HepG2 (cell line): ENCODE data around the gene GPAM. TPM values are rescaled to one million over a fixed set of nuclear protein-coding genes. Genes with fewer than 3 reads are reported as not detected.

Experiments used
- ETV5 ChIP-seq: IDR thresholded peaks from 2 replicates; pipeline ENCODE4 v1.6.1; 2018; ENCODE audit warnings: missing biosample characterization, missing genetic modification reagents, inconsistent platforms, borderline replicate concordance
- MBD4 ChIP-seq: IDR thresholded peaks from 2 replicates; pipeline ENCODE4 v1.6.1; 2012; ENCODE audit warnings: low read length, inconsistent platforms, borderline replicate concordance
- NFIC ChIP-seq: IDR thresholded peaks from 2 replicates; pipeline ENCODE4 v1.6.1; 2012; ENCODE audit warnings: mild to moderate bottlenecking, low read length, inconsistent platforms
- NR2F1 ChIP-seq, 2 experiments: fragments of 450-650 bp in 1 of 2; formaldehyde crosslinking in 1 of 2; IDR thresholded peaks; 2 replicates each; pipeline versions ENCODE4 v1.5.0 to v1.6.1; 2016 to 2020; ENCODE audit warnings: mild to moderate bottlenecking in 1 of 2, missing compliant biosample characterization in 1 of 2, missing genetic modification reagents in 1 of 2, moderate library complexity in 1 of 2
- POLR2A ChIP-seq, 2 experiments: IDR thresholded peaks; 2 replicates each; pipeline ENCODE4 v1.6.1; 2011; ENCODE audit warnings: low read depth in 2 of 2, low read length in 2 of 2, mild to moderate bottlenecking in 1 of 2, moderate library complexity in 1 of 2; ENCODE audit not compliant: insufficient read depth in 1 of 2
- PPARG ChIP-seq: conservative IDR thresholded peaks from 2 replicates; pipeline ENCODE4 v1.6.1; 2016; ENCODE audit warnings: missing biosample characterization, missing genetic modification reagents
- RXRB ChIP-seq: IDR thresholded peaks from 2 replicates; pipeline ENCODE4 v1.6.1; 2016; ENCODE audit warnings: borderline replicate concordance, missing genetic modification reagents, missing compliant biosample characterization
- STAG1 ChIP-seq: sonication (generic); formaldehyde crosslinking; IDR thresholded peaks from 2 replicates; pipeline ENCODE4 v1.4.0; 2020; ENCODE audit warnings: missing genetic modification reagents
- ZNF530 ChIP-seq: sonication (generic); formaldehyde crosslinking; IDR thresholded peaks from 2 replicates; pipeline ENCODE4 v1.5.0; 2020; ENCODE audit warnings: low read depth, mild to moderate bottlenecking, missing genetic modification reagents
- ZNF607 ChIP-seq: sonication (generic); formaldehyde crosslinking; IDR thresholded peaks from 2 replicates; pipeline ENCODE4 v1.5.1; 2020; ENCODE audit warnings: missing genetic modification reagents, mild to moderate bottlenecking, borderline replicate concordance
- ZNF644 ChIP-seq: IDR thresholded peaks from 2 replicates; pipeline ENCODE4 v1.6.1; 2016; ENCODE audit warnings: low read depth
- ZNF850 ChIP-seq: sonication (generic); formaldehyde crosslinking; conservative IDR thresholded peaks from 2 replicates; pipeline ENCODE4 v1.9.0; 2021; ENCODE audit warnings: mild to moderate bottlenecking, missing genetic modification reagents
- ZSCAN21 ChIP-seq: sonication (generic); formaldehyde crosslinking; IDR thresholded peaks from 2 replicates; pipeline ENCODE4 v1.8.0; 2022; ENCODE audit warnings: mild to moderate bottlenecking, missing genetic modification reagents, moderate library complexity, borderline replicate concordance
- ZZZ3 ChIP-seq: sonication (generic); formaldehyde crosslinking; IDR thresholded peaks from 2 replicates; pipeline ENCODE4 v1.4.0; 2020; ENCODE audit warnings: missing genetic modification reagents, mild to moderate bottlenecking, borderline replicate concordance
- polyA plus RNA-seq, 8 experiments: library from polyadenylated mRNA; depleted of rRNA in 3 of 8; stranded (reverse) in 7 of 8; unstranded in 1 of 8; fragments of >200 nt; fragmentation: Illumina TruSeq in 4 of 8; extraction: Trizol in 4 of 8; gene quantifications; 2 replicates each; pipeline versions ENCODE4 v1.2.1 to v1.2.3, GENCODE V29; 2011 to 2016; ENCODE audit warnings: low read depth in 4 of 8, missing spikeins in 1 of 8, mixed read lengths in 1 of 8; ENCODE audit not compliant: insufficient read depth in 1 of 8
- total RNA-seq, 5 experiments: library from RNA; depleted of rRNA; stranded (reverse); fragments of >200 nt; fragmentation: Illumina TruSeq; extraction: Trizol; gene quantifications; 2 replicates each; pipeline ENCODE4 v1.2.3, GENCODE V29; 2016; ENCODE audit warnings: low read depth in 1 of 5
- TF ChIP-seq, protein P1 (sequence below): IDR thresholded peaks from 2 replicates; pipeline ENCODE4 v1.6.1; 2016; ENCODE audit warnings: mild to moderate bottlenecking
- TF ChIP-seq, protein P2 (sequence below): IDR thresholded peaks from 2 replicates; pipeline ENCODE4 v1.6.1; 2018; ENCODE audit warnings: missing genetic modification reagents, mild to moderate bottlenecking, missing compliant biosample characterization
- TF ChIP-seq, protein P3 (sequence below): IDR thresholded peaks from 2 replicates; pipeline ENCODE4 v1.6.1; 2012; ENCODE audit warnings: low read depth, low read length, improper control_type of control experiment
- TF ChIP-seq, protein P4 (sequence below): IDR thresholded peaks from 2 replicates; pipeline ENCODE4 v1.6.1; 2016
- TF ChIP-seq, protein P5 (sequence below): IDR thresholded peaks from 2 replicates; pipeline ENCODE4 v1.4.0; 2020; ENCODE audit warnings: mild to moderate bottlenecking, missing genetic modification reagents

Gene GPAM
- total and polyA plus RNA-seq, 2 of the 13 experiments (the other 11 are each of a cell fraction or from before 2014, with no cell fraction given), result 36.8 to 140 TPM

DNA sequence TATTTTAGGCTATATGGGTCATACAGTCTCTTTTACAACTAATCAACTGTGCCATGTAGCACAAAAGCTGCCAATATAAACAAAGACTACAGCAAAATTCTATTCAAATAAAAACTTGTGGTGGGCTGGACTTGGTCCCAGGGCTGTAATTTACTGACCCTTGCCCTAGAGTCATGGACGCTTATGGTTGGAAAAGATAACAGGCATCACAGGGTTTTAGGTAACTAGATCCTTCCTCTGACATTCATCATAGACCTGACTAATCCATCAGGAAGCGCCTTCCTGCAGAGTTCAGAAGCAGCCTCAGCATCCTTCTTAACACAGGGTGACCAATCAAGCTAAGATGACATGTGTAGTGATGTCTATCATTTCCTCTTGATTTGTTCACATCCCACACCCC, 40.2 kb upstream of the GPAM start (continued):
- peak; percentile 87 for TF ChIP-seq RXRB
- peak; percentile 32; the same call in 1 of the 2 replicates for TF ChIP-seq ETV5 (CRISPR knock-in tag)
- no peak for TF ChIP-seq ZZZ3 (CRISPR knock-in tag)
- peak in 1 of 2 experiments; percentile 41; a peak in 2 of 4 replicates for TF ChIP-seq POLR2A (IDR thresholded peaks at IDR 0.05; ENCODE audit: insufficient read depth in 1 of 2, low read depth in 2 of 2, low read length in 2 of 2)
- TF ChIP-seq, protein P1, sequence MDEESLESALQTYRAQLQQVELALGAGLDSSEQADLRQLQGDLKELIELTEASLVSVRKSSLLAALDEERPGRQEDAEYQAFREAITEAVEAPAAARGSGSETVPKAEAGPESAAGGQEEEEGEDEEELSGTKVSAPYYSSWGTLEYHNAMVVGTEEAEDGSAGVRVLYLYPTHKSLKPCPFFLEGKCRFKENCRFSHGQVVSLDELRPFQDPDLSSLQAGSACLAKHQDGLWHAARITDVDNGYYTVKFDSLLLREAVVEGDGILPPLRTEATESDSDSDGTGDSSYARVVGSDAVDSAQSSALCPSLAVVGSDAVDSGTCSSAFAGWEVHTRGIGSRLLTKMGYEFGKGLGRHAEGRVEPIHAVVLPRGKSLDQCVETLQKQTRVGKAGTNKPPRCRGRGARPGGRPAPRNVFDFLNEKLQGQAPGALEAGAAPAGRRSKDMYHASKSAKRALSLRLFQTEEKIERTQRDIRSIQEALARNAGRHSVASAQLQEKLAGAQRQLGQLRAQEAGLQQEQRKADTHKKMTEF (CRISPR knock-in tag), result peak; percentile 23; the same call in 1 of the 2 replicates
- 0 out of 2 replicates have a peak, but pooled peaks have one; percentile 7 for TF ChIP-seq STAG1
- TF ChIP-seq ZNF607 (CRISPR knock-in tag), result no peak
- peak; percentile 12; the same call in 1 of the 2 replicates for TF ChIP-seq ZNF644 (CRISPR knock-in tag)
- no peak for TF ChIP-seq ZNF530 (CRISPR knock-in tag)
- TF ChIP-seq PPARG (CRISPR knock-in tag), result peak; percentile 98
- TF ChIP-seq ZNF850 (CRISPR knock-in tag), result no peak
- TF ChIP-seq NR2F1 (CRISPR knock-in tag; IDR thresholded peaks at IDR 0.05), result 0 out of 4 replicates have a peak, but pooled peaks of 1 of the 2 experiments have one; percentile 46
- TF ChIP-seq, protein P2, sequence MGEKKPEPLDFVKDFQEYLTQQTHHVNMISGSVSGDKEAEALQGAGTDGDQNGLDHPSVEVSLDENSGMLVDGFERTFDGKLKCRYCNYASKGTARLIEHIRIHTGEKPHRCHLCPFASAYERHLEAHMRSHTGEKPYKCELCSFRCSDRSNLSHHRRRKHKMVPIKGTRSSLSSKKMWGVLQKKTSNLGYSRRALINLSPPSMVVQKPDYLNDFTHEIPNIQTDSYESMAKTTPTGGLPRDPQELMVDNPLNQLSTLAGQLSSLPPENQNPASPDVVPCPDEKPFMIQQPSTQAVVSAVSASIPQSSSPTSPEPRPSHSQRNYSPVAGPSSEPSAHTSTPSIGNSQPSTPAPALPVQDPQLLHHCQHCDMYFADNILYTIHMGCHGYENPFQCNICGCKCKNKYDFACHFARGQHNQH (CRISPR knock-in tag), result no peak
- TF ChIP-seq, protein P3, sequence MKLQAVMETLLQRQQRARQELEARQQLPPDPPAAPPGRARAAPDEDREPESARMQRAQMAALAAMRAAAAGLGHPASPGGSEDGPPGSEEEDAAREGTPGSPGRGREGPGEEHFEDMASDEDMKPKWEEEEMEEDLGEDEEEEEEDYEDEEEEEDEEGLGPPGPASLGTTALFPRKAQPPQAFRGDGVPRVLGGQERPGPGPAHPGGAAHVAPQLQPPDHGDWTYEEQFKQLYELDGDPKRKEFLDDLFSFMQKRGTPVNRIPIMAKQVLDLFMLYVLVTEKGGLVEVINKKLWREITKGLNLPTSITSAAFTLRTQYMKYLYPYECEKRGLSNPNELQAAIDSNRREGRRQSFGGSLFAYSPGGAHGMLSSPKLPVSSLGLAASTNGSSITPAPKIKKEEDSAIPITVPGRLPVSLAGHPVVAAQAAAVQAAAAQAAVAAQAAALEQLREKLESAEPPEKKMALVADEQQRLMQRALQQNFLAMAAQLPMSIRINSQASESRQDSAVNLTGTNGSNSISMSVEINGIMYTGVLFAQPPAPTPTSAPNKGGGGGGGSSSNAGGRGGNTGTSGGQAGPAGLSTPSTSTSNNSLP, result 0 out of 2 replicates have a peak, but pooled peaks have one; percentile 23
- peak; percentile 46; the same call in 1 of the 2 replicates for TF ChIP-seq NFIC
- no peak for TF ChIP-seq ZSCAN21
- TF ChIP-seq, protein P4, sequence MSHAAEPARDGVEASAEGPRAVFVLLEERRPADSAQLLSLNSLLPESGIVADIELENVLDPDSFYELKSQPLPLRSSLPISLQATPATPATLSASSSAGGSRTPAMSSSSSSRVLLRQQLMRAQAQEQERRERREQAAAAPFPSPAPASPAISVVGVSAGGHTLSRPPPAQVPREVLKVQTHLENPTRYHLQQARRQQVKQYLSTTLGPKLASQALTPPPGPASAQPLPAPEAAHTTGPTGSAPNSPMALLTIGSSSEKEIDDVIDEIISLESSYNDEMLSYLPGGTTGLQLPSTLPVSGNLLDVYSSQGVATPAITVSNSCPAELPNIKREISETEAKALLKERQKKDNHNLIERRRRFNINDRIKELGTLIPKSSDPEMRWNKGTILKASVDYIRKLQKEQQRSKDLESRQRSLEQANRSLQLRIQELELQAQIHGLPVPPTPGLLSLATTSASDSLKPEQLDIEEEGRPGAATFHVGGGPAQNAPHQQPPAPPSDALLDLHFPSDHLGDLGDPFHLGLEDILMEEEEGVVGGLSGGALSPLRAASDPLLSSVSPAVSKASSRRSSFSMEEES (CRISPR knock-in tag), result peak; percentile 74; the same call in 1 of the 2 replicates
- TF ChIP-seq MBD4, result peak; percentile 54; the same call in 1 of the 2 replicates
- TF ChIP-seq, protein P5, sequence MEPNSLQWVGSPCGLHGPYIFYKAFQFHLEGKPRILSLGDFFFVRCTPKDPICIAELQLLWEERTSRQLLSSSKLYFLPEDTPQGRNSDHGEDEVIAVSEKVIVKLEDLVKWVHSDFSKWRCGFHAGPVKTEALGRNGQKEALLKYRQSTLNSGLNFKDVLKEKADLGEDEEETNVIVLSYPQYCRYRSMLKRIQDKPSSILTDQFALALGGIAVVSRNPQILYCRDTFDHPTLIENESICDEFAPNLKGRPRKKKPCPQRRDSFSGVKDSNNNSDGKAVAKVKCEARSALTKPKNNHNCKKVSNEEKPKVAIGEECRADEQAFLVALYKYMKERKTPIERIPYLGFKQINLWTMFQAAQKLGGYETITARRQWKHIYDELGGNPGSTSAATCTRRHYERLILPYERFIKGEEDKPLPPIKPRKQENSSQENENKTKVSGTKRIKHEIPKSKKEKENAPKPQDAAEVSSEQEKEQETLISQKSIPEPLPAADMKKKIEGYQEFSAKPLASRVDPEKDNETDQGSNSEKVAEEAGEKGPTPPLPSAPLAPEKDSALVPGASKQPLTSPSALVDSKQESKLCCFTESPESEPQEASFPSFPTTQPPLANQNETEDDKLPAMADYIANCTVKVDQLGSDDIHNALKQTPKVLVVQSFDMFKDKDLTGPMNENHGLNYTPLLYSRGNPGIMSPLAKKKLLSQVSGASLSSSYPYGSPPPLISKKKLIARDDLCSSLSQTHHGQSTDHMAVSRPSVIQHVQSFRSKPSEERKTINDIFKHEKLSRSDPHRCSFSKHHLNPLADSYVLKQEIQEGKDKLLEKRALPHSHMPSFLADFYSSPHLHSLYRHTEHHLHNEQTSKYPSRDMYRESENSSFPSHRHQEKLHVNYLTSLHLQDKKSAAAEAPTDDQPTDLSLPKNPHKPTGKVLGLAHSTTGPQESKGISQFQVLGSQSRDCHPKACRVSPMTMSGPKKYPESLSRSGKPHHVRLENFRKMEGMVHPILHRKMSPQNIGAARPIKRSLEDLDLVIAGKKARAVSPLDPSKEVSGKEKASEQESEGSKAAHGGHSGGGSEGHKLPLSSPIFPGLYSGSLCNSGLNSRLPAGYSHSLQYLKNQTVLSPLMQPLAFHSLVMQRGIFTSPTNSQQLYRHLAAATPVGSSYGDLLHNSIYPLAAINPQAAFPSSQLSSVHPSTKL, result peak; percentile 50; the same call in 1 of the 2 replicates
